Measurements from ENCODE around the gene ABCA12. TPM values are rescaled to one million over a fixed set of nuclear protein-coding genes. Genes with fewer than 3 reads are reported as not detected.

The ABCA12 gene
- total RNA-seq, 1 donor from 2014 or later: not detected

DNA sequence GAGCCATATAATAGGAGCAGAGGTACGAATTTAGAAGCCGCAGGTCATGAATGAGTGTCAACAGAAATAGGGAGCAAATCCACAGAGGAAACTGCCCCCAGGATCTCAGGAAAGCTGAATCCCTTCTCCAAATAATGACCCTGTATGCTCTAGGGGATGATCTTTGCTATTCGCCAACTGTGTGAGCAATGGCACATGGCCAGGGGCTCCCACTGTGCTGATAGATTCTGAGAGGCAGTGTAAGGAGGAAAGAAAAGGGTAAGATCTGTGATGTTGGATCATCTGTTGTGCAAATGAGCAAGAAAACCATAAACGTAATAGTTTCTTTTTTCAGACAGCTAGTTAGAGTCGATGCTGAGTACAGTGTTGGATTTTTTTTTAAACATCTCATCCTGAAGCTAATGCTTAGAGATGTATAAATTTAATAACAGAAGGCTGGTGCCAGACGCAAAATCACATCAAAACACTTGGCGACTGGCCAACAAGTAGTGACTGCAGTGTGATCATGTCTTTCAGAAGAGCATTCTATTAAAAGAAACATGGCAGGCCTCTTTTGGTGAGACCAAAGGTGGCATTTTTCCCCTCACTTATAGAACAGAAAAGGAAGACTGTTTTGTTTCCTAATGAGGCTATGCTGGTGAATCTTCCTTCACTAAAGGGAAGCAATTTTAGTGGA is 77.4 kb downstream of the ABCA12 start:
- intact Hi-C loops (cut with DNase I): no loop called here
- no peak for DNase-seq (ENCODE audit: low spot score)
- ATAC-seq: no peak

GRCh38 chr2:215059724-215060123 is 78.7 kb downstream of the ABCA12 start:
- DNase-seq (ENCODE audit: low spot score) (no peak), ATAC-seq (no peak)
- intact Hi-C loops (cut with DNase I): no loop called here

- ATAC-seq (no peak), DNase-seq (ENCODE audit: low spot score) (no peak)
- intact Hi-C loops (cut with DNase I): no loop called here
Measured at GRCh38 chr2:215055891-215056290, 82.5 kb downstream of the ABCA12 start.

DNA sequence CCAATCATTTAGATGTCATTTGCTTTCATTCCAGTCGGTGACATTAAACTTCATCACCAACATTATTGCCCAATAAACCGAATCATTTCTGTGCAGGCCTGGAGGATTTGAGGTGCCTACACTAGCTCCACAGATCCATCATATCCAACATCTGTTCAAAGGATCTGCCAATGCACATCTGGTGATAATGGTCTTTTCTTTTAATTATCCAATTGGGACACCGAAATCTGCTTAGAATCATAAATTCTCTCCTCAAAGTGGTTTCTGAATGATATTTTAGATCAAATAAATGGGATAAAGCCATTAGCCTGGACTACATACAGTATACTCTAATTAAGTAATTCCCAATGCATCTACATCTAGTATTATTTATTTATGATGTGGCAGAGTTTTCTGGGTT is 85.6 kb downstream of the ABCA12 start:
- intact Hi-C loops (cut with DNase I): no loop called here
- DNase-seq (ENCODE audit: low spot score) (no peak), ATAC-seq (no peak)

GRCh38 chr2:215052404-215052803 is 86.0 kb downstream of the ABCA12 start:
- intact Hi-C loops (cut with DNase I): no loop called here
- ATAC-seq (no peak), DNase-seq (ENCODE audit: low spot score) (no peak)

GRCh38 chr2:215049341-215049740 is 89.1 kb downstream of the ABCA12 start:
- intact Hi-C loops (cut with DNase I): no loop called here
- DNase-seq (ENCODE audit: low spot score) (no peak), ATAC-seq (no peak)

DNA sequence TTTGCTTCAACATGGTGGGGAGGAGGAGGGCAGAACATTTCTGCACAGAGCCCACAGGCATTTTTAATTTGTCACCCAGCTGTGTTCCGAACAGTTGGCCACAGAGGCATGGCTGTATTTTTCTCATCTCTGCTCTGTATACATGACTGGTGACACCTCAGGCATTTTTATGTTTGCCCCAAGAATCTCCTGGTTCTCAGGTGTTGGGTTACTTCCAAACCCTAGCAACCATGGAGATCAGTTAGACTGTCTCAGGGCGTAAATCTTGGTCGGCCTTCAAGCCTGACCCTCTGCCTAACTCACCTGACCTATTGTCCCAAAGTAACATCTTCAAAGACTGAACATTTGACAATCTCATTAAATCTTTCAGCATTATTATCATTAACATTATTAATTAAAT is 100.0 kb downstream of the ABCA12 start:
- DNase-seq (ENCODE audit: low spot score) (no peak), ATAC-seq (no peak)
- intact Hi-C loops (cut with DNase I): no loop called here

- ATAC-seq (no peak), DNase-seq (ENCODE audit: low spot score) (no peak)
- intact Hi-C loops (cut with DNase I): no loop called here
Measured at GRCh38 chr2:215036314-215036713, 102.1 kb downstream of the ABCA12 start.

DNA sequence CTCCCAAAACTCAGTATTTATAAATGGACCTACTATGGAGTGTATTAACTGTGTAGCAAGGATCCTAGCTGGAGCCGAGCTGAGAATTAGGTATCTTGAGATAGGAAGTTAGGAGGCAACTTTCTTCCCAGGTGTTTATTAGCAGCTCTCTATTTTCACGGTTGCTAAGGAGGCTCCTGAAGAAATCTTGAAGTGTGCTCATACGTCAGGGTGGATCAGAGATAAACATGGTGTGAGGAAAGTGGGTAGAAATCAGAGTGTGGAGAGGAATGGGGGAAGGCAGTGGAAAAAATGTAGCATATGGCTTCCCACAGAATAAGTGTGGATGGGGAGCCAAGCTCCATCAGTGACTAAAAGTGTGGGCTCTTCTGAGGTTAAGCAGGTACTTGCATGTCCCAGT is 104.3 kb downstream of the ABCA12 start:
- intact Hi-C loops (cut with DNase I): no loop called here
- DNase-seq (ENCODE audit: low spot score): no peak
- no peak for ATAC-seq

GRCh38 chr2:215032153-215032552 is 106.3 kb downstream of the ABCA12 start:
- DNase-seq (ENCODE audit: low spot score): no peak
- no peak for ATAC-seq
- intact Hi-C loops (cut with DNase I): no loop called here

- no peak for DNase-seq (ENCODE audit: low spot score)
- intact Hi-C loops (cut with DNase I): no loop called here
- ATAC-seq: no peak
Measured at GRCh38 chr2:215031321-215031720, 107.1 kb downstream of the ABCA12 start.

- no peak for ATAC-seq
- DNase-seq (ENCODE audit: low spot score): no peak
- intact Hi-C loops (cut with DNase I): no loop called here
Measured at GRCh38 chr2:215029936-215030335, 108.5 kb downstream of the ABCA12 start.

- intact Hi-C loops (cut with DNase I): no loop called here
- ATAC-seq (no peak), DNase-seq (ENCODE audit: low spot score) (no peak)
Measured at GRCh38 chr2:215028231-215028630, 110.2 kb downstream of the ABCA12 start.

- DNase-seq (ENCODE audit: low spot score): no peak
- intact Hi-C loops (cut with DNase I): no loop called here
- ATAC-seq: no peak
Measured at GRCh38 chr2:215027779-215028178, 110.6 kb downstream of the ABCA12 start.

GRCh38 chr2:215022910-215023309 is 115.5 kb downstream of the ABCA12 start:
- ATAC-seq: no peak
- intact Hi-C loops (cut with DNase I): no loop called here
- no peak for DNase-seq (ENCODE audit: low spot score)

GRCh38 chr2:215022418-215022817 is 116.0 kb downstream of the ABCA12 start:
- DNase-seq (ENCODE audit: low spot score) (no peak), ATAC-seq (no peak)
- intact Hi-C loops (cut with DNase I): no loop called here

DNA sequence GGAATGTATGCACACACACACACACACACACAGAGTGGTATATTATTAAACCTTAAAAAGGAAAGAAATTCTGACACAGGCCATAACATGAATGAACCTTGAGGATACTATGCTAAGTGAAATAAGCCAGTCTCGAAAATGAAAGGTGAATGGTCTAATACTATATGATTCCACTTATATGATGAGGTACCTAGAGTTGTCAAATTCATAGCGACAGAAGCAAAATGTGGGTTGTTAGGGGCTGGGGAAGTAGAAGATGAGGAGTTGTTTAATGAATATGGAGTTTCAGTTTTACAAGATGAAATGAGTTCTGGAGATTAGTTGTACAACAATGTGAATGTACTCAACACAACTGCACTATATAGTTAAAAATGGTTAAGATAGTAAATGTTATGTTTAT is 118.1 kb downstream of the ABCA12 start:
- intact Hi-C loops (cut with DNase I): no loop called here
- ATAC-seq: no peak
- DNase-seq (ENCODE audit: low spot score): no peak

DNA sequence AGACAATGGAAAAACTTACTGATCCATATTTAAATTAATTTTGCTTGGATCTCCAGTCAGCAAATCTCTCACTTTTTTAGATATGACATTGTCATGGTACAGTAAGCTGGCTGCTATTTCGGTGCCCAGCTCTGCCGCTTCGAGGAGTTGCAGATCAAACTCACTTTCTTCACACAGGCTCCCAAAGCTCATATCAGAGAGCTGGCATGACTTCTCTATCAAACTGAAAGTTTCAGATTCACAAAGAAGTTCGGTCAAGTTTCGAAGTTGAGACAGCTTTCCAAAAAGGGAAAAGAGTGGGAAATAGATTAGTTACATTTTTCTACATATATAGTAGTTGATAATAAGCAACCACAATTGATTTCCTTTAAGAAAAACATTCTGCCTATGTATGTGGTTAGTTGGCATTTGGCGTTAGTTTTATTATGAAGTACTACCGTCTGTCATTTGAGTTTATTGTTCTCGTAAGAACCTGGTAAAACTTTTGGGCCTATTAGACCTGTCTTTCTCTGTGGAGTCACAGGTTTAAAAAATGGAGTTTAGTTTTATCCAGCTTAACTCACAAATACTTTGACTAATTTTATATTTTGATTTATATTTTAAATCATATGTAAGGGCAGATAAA is 118.8 kb downstream of the ABCA12 start:
- no peak for ATAC-seq
- intact Hi-C loops (cut with DNase I): no loop called here

DNA sequence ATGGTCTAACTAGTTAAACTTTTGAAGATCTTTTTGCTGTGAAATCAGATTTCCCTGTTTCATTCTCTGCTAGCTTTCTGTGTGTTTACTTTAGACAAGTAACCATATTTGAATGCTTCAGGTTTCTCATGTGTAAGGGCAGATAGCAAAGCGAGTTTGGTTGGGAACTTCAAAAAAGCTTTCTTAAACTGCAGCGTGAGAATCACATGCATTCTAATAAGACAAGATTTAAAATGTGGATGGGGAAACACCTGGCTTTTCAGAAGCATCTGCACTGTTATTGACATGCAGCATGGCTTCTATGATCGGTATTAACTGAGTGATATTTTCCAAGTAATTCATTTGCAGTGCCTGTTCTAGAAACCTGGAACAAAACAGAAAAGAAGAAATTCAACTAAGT is 119.3 kb downstream of the ABCA12 start:
- intact Hi-C loops (cut with DNase I): no loop called here
- ATAC-seq: no peak
- no peak for DNase-seq (ENCODE audit: low spot score)

More for the DNA sequence above, 118.8 kb downstream of the ABCA12 start:
- DNase-seq (ENCODE audit: low spot score): no peak

DNA sequence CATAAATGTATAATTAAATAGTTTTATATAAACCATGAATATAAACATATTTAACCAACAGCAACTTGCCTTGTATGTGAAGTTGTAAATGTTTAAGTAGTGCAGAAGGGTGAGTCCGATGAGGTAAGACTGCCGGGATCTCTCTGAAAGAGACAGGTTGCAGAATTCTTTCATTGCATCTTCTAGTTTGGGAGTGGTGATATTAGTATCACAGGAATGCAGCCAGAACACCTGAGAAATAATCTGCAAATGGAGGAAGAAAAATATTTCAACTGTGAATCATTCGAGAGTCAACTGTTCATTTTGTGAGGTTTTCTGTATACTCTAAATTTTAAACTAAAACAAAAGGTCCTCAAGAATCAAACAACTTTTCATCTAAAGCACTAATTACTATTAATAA is 123.0 kb downstream of the ABCA12 start:
- no peak for DNase-seq (ENCODE audit: low spot score)
- no peak for ATAC-seq
- intact Hi-C loops (cut with DNase I): no loop called here

- intact Hi-C loops (cut with DNase I): no loop called here
- ATAC-seq: no peak
- no peak for DNase-seq (ENCODE audit: low spot score)
Measured at GRCh38 chr2:215010390-215010789, 128.0 kb downstream of the ABCA12 start.

Data from sciatic nerve (tissue), 2 donors.